ENCODE data around the gene TMEM175.

TMEM175 gene

GRCh38 chr4:899556-899906 is 32.7 kb upstream of the TMEM175 start:
- DNase-seq: no peak

DNA sequence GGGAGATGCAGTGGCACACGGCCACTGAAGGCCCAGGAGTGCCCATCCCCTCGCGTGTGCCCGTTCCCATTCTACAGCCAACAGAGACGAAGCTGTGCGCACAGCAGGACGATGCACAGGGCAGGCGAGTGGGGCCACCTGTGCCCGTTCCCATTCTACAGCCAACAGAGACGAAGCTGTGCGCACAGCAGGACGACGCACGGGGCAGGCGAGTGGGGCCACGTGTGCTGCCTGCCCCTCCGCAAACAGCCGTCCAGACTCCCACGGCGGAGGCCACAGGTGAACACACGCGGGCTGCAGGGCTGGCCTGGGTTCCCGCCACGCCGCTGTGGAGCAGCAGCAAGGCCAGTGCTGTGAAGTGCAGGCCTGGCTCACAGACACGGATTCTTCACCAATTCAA is 32.2 kb upstream of the TMEM175 start:
- DNase-seq: no peak

DNA sequence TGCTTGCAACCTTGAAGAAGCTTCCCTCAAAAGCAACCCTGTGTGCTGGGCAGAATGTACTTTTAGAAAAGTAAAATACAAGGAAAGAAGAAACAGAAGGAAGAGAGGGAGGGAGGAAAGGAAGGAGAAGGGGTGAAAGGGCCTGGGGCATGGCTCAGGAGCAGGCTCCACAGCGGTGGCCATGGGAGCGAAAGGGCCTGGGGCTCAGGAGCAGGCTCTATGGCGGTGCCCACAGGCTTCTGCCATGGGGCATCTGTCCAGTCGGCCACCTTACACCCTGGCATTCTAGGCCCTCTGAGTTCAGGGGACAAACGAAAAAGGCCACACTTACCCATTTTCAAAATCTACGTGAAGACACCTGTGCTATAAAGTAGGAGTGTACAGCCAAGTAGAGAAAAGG is 31.5 kb upstream of the TMEM175 start:
- no peak for DNase-seq

GRCh38 chr4:901192-901910 is 30.9 kb upstream of the TMEM175 start:
- DNase-seq: no peak

GRCh38 chr4:903066-904046 is 28.9 kb upstream of the TMEM175 start:
- no peak for DNase-seq

- no peak for DNase-seq
These were observed 26.5 kb upstream of the TMEM175 start for GRCh38 chr4:905485-906338.

GRCh38 chr4:906339-907102 is 25.7 kb upstream of the TMEM175 start:
- no peak for DNase-seq

DNA sequence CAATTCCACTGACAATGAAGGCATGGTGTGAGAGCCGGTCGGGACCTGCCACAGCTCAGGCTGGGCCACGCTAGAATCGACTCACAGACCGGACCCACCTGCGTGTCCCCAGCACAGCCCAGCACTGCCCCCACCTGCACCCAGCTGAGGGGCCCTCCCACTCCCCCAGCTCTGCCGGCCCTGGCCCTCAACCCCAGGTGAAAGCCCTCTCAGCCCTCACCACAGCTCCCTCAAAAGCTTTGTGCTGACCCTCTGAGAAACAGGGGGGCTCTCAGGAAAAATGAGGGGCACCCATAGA is 25.2 kb upstream of the TMEM175 start:
- DNase-seq: no peak

DNA sequence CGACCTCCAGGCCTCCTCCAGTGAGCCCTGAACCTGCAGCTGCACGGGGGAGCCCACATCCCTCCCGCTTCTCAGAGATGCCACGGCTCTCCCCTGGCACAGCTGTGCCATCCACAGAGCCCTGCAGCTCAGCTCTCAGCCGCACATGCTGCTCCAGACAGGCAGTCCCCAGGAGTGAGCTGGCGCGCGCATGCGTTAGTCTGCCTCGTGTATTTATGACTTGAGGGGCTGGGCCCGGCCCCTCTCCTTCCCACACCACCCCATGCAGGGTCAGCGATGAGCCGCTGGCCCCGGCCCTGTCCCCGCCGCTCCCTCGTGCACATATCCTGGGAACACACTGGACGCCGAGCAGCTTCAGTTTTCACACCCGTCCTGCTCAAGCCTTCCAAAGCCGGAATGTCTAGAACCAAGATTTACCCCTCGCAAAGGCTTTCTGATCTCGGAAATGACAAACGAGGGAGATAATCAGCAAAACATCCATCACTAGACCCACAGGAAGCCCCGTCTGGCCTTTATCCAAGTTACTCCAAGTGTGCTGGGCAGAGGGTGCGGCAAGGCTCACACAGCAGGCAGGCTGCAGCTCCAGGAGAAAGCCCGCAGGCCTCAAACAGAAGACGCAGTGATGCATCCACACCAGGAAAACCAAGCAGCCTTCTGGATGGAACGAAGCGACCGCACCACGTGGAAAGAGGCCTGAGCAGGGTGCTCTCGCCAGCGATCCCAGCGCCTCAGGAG is 24.4 kb upstream of the TMEM175 start:
- DNase-seq: no peak

DNA sequence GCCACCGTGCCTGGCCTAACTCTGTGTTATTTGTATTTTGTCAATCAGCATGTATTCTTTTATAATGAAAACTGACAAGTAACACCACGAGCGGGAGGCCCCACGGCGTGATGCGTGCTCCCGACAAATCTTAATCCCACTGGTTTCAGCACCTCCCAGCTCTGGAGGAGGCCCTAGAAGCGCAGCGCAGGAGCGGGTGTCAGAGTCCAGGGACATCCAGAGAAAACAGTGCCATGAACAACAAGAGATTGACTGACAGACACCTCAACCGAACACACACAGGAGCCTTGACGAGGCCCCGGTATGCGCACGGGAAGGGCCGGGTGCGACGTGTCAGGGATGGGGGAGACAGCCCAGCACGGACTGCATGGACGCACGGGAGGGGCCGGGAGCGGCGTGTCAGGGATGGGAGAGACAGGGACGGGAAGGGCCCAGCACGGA is 23.1 kb upstream of the TMEM175 start:
- no peak for DNase-seq

DNA sequence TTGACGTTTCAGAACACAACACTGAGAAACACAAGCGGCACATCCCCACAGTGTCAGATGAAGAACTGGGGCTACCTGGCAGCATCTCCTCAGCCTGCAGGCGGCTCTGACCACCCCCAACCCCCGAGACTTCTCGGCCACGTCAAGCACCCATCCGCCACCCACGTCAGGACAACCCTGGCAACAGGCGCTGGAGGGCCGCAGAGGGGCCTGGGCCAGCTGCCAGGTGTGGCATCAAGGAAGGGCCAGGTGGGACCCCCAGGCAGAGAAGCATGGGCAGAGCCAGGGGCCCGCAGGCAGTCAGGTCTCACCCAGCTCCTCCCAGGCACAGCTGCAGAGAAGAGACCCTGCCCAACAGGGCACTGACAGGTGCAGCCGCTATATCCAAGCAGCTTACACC is 22.4 kb upstream of the TMEM175 start:
- DNase-seq: no peak

DNA sequence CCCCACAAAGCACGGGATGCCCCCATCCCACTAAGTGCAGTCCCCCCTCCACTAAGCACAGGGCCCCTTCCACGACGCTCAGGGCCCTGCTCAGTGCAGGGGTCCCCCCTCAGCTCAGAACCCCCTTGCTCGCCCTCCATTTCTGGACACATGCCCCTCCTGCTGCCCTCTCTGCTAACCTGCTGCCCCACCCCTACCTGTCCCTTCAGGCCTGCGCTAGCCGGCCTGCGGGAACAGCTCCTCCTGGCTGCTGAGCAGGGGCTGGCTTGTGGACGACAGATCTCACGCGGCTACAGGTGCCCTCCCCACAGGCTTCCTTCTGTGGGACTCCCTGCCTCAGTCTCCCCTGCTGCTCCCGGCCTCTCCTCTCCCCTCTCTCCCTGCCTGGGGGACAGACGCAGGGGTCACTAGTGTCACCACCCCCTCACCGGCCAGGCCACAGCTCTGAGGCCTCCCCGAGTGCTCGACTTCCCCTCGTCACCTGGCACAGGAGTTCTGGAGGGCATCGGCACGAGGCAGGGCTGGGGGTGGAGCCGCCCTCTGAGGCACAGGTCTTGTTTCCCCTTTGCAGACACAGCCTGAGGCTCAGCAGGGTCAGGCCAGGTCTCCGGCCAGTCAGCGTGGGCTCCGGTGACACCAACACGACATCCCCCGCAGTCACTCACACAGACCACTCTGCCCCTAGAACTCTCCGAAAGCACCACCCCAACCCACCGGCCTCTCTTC is 21.7 kb upstream of the TMEM175 start:
- DNase-seq: no peak

DNA sequence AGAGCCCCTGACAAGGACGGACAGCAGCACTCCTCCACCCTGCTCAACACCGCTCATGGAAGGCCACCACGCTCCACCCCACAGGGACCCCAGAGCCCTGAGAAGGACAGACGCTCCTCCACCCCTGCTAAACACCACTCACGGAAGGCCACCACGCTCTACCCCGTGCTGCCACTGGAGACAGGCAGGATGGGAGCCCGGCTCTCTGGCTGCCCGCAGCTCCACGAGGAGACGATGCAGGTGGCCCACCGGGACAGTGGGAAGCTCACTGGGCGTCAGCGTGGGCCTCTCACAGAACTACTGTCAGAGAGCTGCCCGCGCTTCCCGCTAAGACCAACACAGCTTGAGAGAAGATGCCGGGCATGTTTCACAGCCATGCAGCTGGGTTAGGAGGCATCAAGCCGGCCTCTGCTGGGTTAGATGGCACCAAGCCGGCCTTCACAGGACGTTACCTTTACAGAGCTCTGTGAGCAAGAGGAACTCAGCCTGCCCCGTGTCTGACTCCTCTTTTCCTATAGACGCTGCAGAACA is 21.0 kb upstream of the TMEM175 start:
- DNase-seq: no peak

DNA sequence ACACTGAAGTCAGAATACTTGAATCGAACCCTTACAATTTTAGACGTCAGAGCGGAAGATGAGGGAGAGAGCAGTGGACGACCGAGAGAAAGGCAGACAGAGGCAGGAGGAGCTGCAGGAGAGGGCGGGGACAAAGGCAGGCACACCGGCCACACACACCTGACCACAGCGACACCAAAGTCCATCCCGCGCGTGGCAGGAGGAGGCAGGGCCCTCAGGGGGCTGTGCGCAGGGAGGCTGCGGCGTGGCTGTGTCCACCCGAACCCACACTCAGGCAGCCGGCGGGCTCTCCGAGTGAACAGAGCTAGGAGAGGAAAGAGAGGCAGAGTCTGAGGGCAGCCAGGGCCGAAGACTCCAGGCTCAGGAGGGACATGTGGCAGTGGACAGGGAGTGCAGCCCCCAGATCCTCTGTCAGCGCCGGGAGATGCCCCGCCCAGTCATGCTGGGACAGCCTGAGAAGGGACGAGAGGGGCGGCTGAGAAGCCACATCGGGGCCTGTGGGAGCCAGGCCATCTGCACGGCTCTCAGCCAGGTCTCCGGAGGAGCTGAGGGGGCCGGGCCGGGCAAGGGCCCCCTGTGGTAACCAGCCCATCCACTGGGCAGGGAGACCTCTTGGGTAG is 20.3 kb upstream of the TMEM175 start:
- DNase-seq: no peak

DNA sequence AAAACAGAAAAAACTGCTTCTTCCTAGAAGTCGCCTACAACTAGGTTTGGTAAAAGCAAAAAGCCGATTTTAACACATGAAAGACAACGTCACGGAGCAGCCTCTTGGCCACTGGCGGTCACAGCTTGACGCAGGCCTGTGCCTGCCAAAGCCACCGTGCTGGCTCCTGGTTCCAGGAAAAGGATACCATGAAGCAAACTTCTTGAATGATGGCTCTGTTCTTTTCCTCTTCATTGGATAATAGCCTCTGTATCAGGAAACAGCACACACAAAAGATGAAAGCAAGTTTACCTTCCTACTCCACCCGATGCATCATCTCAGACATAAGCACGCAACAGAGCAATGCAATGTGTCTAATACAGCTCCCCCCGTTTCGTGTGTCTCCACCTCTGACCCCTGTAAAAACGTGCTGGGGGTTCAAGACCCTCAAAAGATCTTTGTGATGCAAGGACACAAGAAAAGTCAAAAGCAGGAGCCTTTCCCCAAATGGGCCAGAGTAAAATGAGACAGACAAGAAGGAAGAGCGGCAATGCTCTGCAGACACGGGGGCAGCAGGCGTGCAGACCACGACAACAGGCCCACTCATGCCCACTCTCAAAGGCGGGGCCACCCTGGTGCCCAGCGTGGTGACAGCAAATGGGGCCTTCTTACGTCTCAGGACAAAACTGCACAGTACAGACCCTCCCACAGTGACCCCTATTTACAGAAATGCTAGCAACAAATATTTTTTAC is 19.5 kb upstream of the TMEM175 start:
- no peak for DNase-seq

DNA sequence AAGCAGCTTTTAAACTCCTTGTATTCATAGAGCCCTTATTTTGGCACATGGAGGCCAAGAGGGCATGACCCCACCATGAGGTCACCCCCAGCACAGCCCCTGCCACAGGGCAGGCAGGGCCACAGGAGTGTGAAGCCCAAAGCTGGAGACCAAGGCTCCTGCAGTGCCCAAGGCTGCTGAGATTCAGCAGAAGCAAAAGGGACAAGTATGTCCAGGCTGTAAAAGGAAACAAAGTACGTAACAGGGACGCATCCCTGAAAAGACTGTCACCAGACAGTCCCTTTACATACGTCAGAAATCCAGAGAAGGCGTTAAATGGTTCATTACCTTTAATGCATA is 19.0 kb upstream of the TMEM175 start:
- DNase-seq: no peak

DNA sequence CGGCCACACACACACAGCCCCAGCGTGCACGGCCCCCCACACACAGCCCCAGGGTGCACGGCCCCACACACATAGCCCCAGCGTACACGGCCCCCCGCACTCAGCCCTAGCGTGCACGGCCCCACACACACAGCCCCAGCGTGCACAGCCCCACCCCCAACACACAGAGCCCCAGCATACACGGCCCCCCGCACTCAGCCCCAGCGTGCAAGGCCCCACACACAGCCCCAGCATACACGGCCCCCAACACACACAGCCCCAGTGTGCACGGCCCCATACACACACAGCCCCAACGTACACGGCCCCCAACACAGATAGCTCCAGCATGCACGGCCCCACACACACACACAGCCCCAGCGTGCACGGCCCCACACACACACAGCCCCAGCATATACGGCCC is 17.7 kb upstream of the TMEM175 start:
- DNase-seq: no peak

DNA sequence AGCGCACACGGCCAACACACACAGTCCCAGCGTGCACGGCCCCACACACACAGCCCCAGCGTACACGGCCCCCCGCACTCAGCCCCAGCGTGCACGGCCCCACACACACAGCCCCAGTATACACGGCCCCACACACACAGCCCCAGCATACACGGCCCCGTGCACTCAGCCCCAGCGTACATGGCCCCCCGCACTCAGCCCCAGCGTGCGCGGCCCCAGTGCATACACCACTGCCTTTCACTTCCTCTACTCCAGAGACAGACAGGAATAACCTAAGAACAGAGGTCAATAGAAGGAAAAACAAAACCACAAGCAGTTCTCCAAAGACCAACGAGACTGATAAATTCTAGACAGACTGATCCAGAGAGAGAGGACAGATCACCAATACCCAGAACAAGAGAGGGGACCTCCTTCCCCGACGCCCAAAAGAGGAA is 17.2 kb upstream of the TMEM175 start:
- no peak for DNase-seq

DNA sequence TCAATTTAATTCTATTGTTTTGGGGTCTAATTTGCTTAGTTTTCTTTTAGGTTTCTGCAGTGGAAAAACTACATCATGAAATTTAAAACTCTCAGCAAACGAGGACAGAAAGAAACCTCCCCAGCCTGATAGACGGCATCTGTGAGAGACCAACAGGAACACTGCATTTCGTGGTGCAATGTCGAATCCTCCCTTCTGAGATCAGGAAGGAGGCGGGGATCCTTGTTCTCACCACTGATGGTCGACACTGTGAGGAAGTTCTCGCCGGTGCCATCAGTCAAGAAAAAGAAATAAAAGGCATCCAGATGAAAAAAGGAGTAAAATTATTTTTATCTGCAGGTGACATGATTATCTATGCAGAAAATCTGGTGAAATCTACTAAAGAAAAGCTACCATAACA is 16.7 kb upstream of the TMEM175 start:
- DNase-seq: no peak

DNA sequence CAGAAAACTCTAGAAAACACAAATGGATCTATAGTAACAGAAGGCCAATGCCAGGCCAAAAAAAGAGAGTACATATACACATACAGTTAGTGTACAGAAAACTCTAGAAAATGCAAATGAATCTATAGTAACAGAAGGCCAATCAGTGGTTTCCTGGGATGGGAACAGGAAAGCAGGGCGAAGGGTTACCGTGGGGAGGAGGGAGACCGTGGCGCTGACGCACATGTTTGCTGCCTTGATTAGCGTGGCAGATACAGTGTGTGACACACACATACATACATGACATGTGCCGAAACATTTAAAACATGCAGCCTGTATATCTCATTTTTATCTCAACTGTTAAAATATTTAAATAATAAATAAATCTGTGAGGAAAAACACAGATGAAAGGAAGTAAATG is 14.8 kb upstream of the TMEM175 start:
- DNase-seq: no peak

All from SW 1271 (cell line).